ENCODE results near the gene CLDND2.

DNA sequence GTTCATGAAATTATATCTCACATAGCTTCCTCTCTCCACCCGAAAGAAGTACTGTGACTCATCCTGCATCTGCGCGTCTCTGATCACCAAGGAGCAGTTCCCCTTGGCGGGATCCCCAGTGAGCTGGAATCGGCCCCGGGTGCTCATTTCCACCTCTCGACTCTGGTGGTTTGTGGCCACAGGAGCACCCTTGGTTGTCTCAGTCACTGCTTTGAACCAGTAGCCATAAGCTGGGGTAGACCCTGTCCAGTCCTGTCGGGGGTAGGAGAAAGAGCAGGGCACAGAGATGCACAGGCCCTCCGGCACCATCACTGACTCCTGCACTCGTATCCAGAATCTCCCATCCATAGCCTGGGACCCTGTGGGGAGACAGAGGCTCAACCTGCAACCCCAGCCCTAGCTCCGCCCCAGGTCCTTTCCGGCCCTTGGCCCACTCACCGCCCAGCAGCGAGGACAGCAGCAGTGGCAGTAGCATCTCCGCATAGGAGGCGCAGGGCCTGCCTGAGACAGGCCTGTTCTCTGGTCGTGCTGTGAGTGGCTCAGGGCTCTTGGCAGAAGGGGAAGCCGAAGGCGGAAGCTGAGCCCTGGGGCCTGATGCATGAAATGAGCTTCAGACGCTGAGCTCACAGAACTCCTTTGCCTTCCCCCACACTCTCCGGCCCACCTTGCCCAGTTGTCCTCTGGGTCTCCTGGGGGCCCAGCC, 48.5 kb upstream of the CLDND2 start, which contains the start of gene SIGLEC10:
- TF ChIP-seq, protein P1, sequence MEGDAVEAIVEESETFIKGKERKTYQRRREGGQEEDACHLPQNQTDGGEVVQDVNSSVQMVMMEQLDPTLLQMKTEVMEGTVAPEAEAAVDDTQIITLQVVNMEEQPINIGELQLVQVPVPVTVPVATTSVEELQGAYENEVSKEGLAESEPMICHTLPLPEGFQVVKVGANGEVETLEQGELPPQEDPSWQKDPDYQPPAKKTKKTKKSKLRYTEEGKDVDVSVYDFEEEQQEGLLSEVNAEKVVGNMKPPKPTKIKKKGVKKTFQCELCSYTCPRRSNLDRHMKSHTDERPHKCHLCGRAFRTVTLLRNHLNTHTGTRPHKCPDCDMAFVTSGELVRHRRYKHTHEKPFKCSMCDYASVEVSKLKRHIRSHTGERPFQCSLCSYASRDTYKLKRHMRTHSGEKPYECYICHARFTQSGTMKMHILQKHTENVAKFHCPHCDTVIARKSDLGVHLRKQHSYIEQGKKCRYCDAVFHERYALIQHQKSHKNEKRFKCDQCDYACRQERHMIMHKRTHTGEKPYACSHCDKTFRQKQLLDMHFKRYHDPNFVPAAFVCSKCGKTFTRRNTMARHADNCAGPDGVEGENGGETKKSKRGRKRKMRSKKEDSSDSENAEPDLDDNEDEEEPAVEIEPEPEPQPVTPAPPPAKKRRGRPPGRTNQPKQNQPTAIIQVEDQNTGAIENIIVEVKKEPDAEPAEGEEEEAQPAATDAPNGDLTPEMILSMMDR (IDR thresholded peaks at IDR 0.05; ENCODE audit: insufficient read depth, low read depth, low read length): no peak
- TF ChIP-seq EZH2 (IDR thresholded peaks at IDR 0.05; ENCODE audit: insufficient read depth, low read length): no peak

All from astrocyte (in vitro differentiated cells and primary cell).